Loucy (cell line): ENCODE measurements around the gene PFDN6.

Source experiments
- CTCF ChIP-seq: fragments of 200-600 bp; sonication (generic); conservative IDR thresholded peaks from 2 replicates; pipeline ENCODE4 v1.5.1; 2014; ENCODE audit warnings: mild to moderate bottlenecking, antibody characterized with exemption, low read length
- EZH2phosphoT487 ChIP-seq: fragments of 200-600 bp; IDR thresholded peaks from 2 replicates; pipeline ENCODE4 v1.6.1; 2018; ENCODE audit warnings: antibody characterized with exemption, mild to moderate bottlenecking, moderate library complexity, borderline replicate concordance

- no peak for TF ChIP-seq CTCF
- TF ChIP-seq EZH2phosphoT487, result no peak
These were observed 40.3 kb upstream of the PFDN6 start for GRCh38 chr6:33248932-33249731.
